Activated CD4-positive, alpha-beta T cell treated with anti-CD3 and anti-CD28 coated beads, Interleukin-2, Interleukin-6, amounts not matched to agents 100 ng/mL and 50 ng/mL, durations not matched to agents 16 hours and 8 hours (primary cell): Measurements from ENCODE around the gene EXOC4.
A peak's percentile ranks its signal among the peaks of the same experiment; 100 is the strongest.

Experiments
- DNase-seq: peaks from one replicate; pipeline ENCODE4 v3.0.0-alpha.2; 2020

The EXOC4 gene

GRCh38 chr7:133911724-133912123 is 658.8 kb downstream of the EXOC4 start:
- peak; percentile 56 for DNase-seq

- peak; percentile 10 for DNase-seq
Observed at GRCh38 chr7:133912916-133913697, 660.2 kb downstream of the EXOC4 start.

GRCh38 chr7:133916621-133917020 is 663.7 kb downstream of the EXOC4 start:
- no peak for DNase-seq

GRCh38 chr7:133919810-133920209 is 666.9 kb downstream of the EXOC4 start:
- no peak for DNase-seq

- no peak for DNase-seq
Observed at GRCh38 chr7:133921635-133922182, 668.8 kb downstream of the EXOC4 start.

- DNase-seq: no peak
Observed at GRCh38 chr7:133923974-133924373, 671.1 kb downstream of the EXOC4 start.

GRCh38 chr7:133931053-133931452 is 678.2 kb downstream of the EXOC4 start:
- DNase-seq: no peak

GRCh38 chr7:133932591-133932990 is 679.7 kb downstream of the EXOC4 start:
- DNase-seq: no peak

- DNase-seq: no peak
Observed at GRCh38 chr7:133934262-133934976, 681.5 kb downstream of the EXOC4 start.

- DNase-seq: no peak
Observed at GRCh38 chr7:133934977-133935330, 682.1 kb downstream of the EXOC4 start.

GRCh38 chr7:133936074-133936473 is 683.2 kb downstream of the EXOC4 start:
- DNase-seq: no peak

- no peak for DNase-seq
Observed at GRCh38 chr7:133937786-133938185, 684.9 kb downstream of the EXOC4 start.

GRCh38 chr7:133940368-133940767 is 687.5 kb downstream of the EXOC4 start:
- no peak for DNase-seq

- DNase-seq: no peak
Observed at GRCh38 chr7:133941496-133941895, 688.6 kb downstream of the EXOC4 start.

- no peak for DNase-seq
Observed at GRCh38 chr7:133945497-133945896, 692.6 kb downstream of the EXOC4 start.

GRCh38 chr7:133947458-133948254 is 694.8 kb downstream of the EXOC4 start:
- DNase-seq: no peak

- no peak for DNase-seq
Observed at GRCh38 chr7:133948588-133948987, 695.7 kb downstream of the EXOC4 start.

- no peak for DNase-seq
Observed at GRCh38 chr7:133950855-133951254, 698.0 kb downstream of the EXOC4 start.

GRCh38 chr7:133955208-133955607 is 702.3 kb downstream of the EXOC4 start:
- no peak for DNase-seq

GRCh38 chr7:133957845-133958244 is 705.0 kb downstream of the EXOC4 start:
- no peak for DNase-seq

- DNase-seq: no peak
Observed at GRCh38 chr7:133958822-133959221, 705.9 kb downstream of the EXOC4 start.

GRCh38 chr7:133959505-133959904 is 706.6 kb downstream of the EXOC4 start:
- no peak for DNase-seq

GRCh38 chr7:133961724-133962123 is 708.8 kb downstream of the EXOC4 start:
- peak; percentile 1 for DNase-seq
